Left ventricle myocardium inferior (tissue), 1 donor: ENCODE measurements around the gene DAB2IP. TPM values are rescaled to one million over a fixed set of nuclear protein-coding genes. Genes with fewer than 3 reads are reported as not detected.

Experiments
- DNase-seq: peaks from one replicate; pipeline ENCODE4 v3.0.0-alpha.2; 2020
- H3K27ac ChIP-seq: fragments of 200-600 bp; replicated peaks from 2 replicates; pipeline ENCODE4 v1.8.0; 2021
- H3K27me3 ChIP-seq: fragments of 200-600 bp; 2 replicates; pipeline ENCODE4 v1.8.0; 2021; ENCODE audit warnings: low read depth
- H3K36me3 ChIP-seq: fragments of 200-600 bp; 2 replicates; pipeline ENCODE4 v1.8.0; 2021
- H3K4me1 ChIP-seq: fragments of 200-600 bp; 2 replicates; pipeline ENCODE4 v1.8.0; 2021
- H3K4me3 ChIP-seq: fragments of 200-600 bp; 2 replicates; pipeline ENCODE4 v1.8.0; 2021; ENCODE audit warnings: mild to moderate bottlenecking, moderate library complexity
- H3K9me3 ChIP-seq: fragments of 200-600 bp; replicated peaks from 2 replicates; pipeline ENCODE4 v1.8.0; 2021
- CTCF ChIP-seq: fragments of 200-600 bp; IDR thresholded peaks from 2 replicates; pipeline ENCODE4 v1.8.0; 2021; ENCODE audit warnings: antibody characterized with exemption, mild to moderate bottlenecking, borderline replicate concordance
- intact Hi-C: fragments of 100-400 bp; cut with micrococcal nuclease; formaldehyde crosslinking; loops from one replicate; pipeline ENCODE4 v1.11.0; 2022
- total RNA-seq: library from RNA; stranded (reverse); fragmentation: NEBNext Ultra II Directional; extraction: Animal tissue kit (Norgen Biotek cat#: 25700); gene quantifications from one replicate; pipeline ENCODE4 v1.2.1, GENCODE V29; 2021
- donor health status: DM: no; HTN: yes; CAD: no; lungs with severe emphysema.

The DAB2IP gene
- total RNA-seq, 1 donor from 2014 or later: 50.7 TPM

GRCh38 chr9:121634329-121635261 is 16.8 kb upstream of the DAB2IP start:
- no peak for DNase-seq
- peak overlapping the region; percentile 50 for H3K27ac ChIP-seq
- peak; percentile 72 for TF ChIP-seq CTCF
- no peaks in the 10 kb centered on the region for H3K9me3 ChIP-seq
- intact Hi-C loops: no loop called here
- peaks cover 67% of the 10 kb centered on the region for H3K4me1 ChIP-seq
- H3K36me3 ChIP-seq: no peaks in the 10 kb centered on the region
- H3K4me3 ChIP-seq: no peak overlapping the region
- no peaks in the 10 kb centered on the region for H3K27me3 ChIP-seq

DNA sequence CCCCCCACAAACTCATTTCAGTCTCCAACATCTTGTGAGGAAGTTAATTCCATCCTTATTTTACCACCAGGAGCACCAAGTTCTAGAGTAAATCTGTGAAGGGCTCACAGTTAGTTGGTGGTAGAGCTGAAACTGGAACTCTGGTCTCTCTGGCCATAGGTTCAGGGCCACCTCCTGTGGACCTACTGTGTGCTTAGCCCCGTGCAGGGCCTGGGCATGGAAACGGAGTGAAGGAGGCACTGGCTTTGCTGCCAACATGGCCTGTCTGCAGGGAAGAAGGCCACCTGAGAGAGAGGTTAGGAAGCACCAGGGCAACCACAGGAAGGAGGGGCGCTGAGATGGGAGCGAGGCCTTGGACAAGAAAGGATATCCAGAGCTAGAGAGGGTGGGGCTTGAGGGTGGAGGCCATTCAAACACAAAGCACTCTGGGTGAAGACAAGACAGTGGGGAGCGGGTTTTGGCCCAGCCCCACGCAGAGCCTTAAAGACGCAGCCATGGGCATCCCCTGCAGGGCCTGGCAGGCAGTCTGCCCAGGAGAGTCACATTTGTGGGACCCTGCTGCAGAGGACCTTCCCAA is 16.0 kb upstream of the DAB2IP start:
- Histone ChIP-seq H3K27ac (peak overlapping the region; percentile 50), H3K4me3 (no peak overlapping the region), H3K4me1 (peaks cover 74% of the 10 kb centered on the region), H3K27me3 (no peaks in the 10 kb centered on the region), H3K36me3 (no peaks in the 10 kb centered on the region), H3K9me3 (no peaks in the 10 kb centered on the region)
- TF ChIP-seq CTCF: no peak
- intact Hi-C loops: no loop called here
- no peak for DNase-seq

DNA sequence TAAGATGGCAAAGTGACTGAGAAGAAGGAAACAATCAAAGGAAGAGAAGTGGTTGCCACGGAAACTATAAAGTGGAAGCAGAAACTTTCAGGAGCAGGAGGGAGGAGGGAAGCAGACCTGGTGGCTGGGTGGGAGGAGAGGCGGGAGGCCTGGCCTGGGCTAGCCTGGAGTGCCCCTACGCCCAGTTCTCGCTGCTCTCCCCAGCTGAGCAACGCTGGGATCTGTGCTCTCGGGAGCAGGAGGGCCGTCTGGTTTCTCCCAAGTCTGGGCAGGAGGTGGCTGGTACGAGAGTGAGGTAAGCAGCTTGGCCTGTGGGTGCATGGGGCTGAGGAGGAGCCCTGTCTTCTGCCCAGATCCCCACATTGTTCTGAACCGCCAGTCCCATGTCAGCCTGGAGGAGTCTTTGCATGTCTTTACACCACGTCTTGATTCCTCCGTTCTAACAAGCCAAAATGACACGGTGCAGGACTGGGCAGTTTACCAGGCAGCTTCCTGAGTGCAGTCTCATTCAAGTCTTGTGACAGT is 15.0 kb upstream of the DAB2IP start:
- Histone ChIP-seq H3K4me1 (peaks cover 84% of the 10 kb centered on the region), H3K27ac (peak overlapping the region; percentile 50), H3K27me3 (no peaks in the 10 kb centered on the region), H3K4me3 (no peak overlapping the region), H3K36me3 (no peaks in the 10 kb centered on the region), H3K9me3 (no peaks in the 10 kb centered on the region)
- intact Hi-C loops: no loop called here
- DNase-seq: no peak
- no peak for TF ChIP-seq CTCF

GRCh38 chr9:121636978-121637712 is 14.3 kb upstream of the DAB2IP start:
- peaks cover 82% of the 10 kb centered on the region for H3K4me1 ChIP-seq
- no peaks in the 10 kb centered on the region for H3K36me3 ChIP-seq
- no peaks in the 10 kb centered on the region for H3K27me3 ChIP-seq
- H3K4me3 ChIP-seq: no peak overlapping the region
- intact Hi-C loops: no loop called here
- TF ChIP-seq CTCF: no peak
- no peak for DNase-seq
- H3K27ac ChIP-seq: peak overlapping the region; percentile 50
- no peaks in the 10 kb centered on the region for H3K9me3 ChIP-seq

DNA sequence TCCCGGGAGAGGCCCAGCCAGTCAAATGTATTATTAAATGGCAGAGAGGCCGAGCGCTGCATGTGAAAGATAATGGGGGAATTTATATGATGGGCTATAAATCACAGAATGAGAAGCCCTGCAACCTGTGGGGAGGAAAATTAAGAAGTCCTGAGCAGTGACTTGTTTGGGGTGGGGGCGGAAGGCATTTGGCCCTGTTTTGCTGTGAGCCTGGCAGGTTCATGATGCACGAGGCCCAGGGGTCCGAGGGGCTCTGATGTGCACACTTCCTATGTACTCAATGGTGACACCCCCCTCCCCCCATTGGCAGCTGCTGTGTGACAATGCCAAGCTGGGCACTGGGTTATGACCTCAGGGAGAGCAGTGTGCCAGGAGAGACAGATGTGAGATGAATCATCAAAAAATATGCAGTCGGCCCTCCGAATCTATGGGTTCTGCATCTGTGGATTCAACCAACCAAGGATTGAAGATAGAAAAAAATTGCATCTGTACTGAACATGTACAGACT is 13.7 kb upstream of the DAB2IP start:
- no peak overlapping the region for H3K4me3 ChIP-seq
- no peaks in the 10 kb centered on the region for H3K9me3 ChIP-seq
- no peak overlapping the region for H3K27ac ChIP-seq
- H3K36me3 ChIP-seq: no peaks in the 10 kb centered on the region
- H3K27me3 ChIP-seq: no peaks in the 10 kb centered on the region
- no peak for DNase-seq
- intact Hi-C loops: no loop called here
- H3K4me1 ChIP-seq: peaks cover 86% of the 10 kb centered on the region
- TF ChIP-seq CTCF: no peak
